NCI-H446 (cell line): Measurements from ENCODE around the gene CNMD.

ENCODE experiments used
- DNase-seq, 2 experiments: peaks; one replicate each; lab custom pipeline; 2025; lab: John Stamatoyannopoulos, UW

CNMD gene

DNA sequence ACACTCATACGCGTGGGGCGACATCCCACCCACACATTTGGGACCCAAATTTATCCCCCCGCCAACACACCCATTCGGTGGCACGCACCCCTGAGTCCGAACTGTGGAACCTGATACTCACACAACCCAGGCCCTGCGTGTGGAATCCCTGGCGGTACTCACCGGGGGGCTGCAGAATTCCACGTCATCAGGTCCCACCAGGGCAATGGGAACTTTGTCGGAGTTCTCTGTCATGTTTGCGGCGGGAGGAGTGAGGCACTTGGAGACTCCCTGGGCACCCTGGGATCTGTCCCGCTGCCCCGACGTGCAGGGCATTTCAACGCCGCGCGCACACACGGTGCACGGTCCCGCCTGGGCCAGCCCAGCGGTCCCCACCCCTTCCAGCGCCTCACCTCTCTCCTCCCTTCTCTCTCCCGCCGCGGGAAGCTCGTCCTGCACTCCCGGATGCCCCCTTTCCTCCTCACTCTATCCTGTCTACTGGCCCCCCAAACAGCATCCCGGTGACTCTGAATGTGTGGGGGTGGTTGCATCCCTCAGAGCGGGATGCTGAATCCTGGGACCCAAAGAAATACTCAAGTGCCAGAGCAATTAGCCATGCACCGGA is at the start of gene CNMD:
TSS of gene CNMD (minus strand) at position 353 of the 604 bp plus-strand sequence. CDS start at position 234, 119 bp downstream.
- no peak for DNase-seq

DNA sequence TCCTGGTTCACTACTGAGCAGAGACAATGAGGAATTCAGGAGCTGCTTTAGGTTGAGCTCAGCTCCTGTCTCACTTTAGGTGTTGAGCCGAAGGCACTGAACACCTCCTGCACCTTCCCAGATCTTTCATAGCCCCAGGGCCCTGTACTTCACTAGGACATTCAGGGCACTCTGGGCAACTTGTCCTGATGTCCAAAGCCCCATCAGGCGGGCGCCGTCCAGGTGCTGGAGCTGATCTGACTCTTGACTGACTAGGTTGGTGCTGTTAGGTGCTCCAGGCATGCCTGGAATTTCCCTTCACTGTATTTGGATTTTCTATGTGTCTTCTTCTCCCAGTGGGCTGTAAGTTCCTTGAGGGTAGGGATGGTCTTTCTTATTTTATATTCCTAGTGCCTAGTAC is 48.4 kb upstream of the CNMD start:
- no peak for DNase-seq

DNA sequence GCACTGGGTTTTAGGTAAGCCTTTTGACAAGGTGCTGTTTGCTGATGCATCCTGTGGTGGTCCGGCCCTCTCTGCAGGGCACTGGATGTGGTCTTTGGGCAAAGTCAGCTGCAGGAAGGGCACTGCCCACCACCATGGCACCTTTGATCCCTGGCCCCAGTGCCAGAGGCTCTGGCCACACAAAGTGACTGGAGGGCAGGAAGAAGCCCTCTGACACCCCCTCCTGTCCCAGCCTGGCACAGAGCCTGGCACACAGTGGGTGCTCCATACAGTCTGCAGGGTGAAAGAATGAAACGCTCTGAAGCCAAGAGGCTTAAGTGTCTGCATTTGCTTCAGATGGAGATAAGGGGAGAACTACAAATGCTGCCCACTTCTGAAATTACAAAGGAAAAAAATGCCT is 47.6 kb upstream of the CNMD start:
- no peak for DNase-seq

DNA sequence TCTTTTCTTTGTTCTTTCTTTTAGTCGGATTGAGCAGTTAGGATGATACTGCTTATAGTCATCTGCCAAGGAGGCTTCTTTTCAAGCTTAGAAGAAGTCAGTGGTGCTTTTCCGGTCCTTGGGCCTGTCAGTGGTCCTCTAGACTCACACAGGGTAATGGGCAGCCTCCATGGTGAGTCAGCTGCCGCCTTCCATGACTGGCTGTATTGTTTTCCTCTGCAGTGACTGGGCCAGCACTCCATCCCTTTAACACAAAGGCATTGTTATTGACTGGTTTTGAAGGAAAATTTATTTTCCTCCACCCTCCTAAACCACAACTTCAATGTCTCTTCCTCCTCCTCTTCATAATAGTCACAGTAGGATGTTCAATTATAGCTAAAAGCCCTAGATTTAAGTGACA is 47.1 kb upstream of the CNMD start:
- no peak for DNase-seq

DNA sequence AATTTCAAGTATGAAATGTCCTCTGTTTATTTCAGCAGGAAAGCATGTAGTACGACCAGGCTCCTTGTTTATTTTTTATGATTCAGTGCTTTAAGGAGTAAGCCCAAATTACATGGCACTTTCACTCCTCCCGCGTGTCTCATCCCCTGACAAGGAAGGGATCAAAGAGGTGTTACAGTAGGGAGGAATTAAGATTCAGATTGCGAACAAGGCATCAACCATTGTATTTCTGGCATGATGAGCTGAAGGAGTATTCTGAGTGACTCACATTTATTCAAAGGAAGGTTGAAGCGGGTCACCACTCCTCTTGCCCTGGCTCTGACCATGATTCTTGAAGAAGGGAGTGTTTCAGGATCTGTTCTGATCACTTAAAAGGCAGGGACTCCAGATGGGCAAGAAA is 46.1 kb upstream of the CNMD start:
- DNase-seq = no peak

DNA sequence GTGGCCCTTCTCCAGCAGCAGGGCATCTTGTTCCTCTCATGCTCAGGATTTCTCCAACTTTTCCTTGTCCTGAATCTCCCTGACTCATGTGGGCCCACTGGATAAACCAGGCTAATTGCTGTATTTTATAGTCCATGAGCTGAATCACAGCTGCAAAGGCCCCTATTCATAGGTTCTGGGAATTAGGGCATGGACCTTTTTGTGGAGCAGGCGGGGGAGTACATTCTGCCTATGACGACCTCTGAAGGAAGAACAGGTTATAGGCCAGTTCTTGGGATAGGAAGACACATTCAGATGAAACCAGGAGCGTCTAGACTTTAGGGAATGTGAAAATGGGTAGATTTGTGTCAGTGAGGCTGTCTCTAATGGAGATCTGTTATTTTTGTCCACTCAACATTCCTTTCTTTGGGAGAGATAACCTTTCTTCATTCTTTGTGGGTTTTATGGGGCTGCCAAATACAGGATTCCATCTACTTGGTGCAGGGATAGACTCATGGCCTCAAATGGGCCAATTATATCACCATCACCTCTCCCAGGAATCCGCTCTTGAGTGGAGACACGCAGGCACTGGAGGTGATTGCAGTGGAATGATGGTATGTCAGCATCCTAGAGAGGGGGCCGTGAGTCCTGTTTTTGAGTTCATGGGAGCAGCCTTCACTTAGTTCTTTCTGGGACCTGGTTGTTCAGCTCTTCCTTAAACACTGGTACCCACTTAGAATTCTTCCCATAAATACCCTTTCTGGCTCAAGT is 45.1 kb upstream of the CNMD start:
- no peak for DNase-seq

DNA sequence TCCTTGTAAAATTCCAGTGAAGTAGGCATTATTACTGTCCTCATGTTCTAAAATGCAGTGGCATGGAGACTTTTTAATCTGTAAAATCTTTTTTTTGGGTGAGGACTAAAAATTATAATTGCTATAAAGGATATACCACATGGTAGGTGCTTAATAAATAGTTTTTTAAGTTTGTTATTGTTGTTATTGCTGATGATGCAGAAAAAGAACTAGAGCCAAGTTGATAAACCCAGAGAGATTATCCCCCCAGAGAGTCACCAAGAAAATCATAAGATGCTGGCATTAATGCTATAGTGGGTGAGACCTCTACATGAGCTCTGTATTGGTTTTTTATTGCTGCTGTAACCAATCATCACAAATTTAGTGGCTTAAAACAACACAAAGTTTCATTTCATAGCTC is 44.3 kb upstream of the CNMD start:
- no peak for DNase-seq

DNA sequence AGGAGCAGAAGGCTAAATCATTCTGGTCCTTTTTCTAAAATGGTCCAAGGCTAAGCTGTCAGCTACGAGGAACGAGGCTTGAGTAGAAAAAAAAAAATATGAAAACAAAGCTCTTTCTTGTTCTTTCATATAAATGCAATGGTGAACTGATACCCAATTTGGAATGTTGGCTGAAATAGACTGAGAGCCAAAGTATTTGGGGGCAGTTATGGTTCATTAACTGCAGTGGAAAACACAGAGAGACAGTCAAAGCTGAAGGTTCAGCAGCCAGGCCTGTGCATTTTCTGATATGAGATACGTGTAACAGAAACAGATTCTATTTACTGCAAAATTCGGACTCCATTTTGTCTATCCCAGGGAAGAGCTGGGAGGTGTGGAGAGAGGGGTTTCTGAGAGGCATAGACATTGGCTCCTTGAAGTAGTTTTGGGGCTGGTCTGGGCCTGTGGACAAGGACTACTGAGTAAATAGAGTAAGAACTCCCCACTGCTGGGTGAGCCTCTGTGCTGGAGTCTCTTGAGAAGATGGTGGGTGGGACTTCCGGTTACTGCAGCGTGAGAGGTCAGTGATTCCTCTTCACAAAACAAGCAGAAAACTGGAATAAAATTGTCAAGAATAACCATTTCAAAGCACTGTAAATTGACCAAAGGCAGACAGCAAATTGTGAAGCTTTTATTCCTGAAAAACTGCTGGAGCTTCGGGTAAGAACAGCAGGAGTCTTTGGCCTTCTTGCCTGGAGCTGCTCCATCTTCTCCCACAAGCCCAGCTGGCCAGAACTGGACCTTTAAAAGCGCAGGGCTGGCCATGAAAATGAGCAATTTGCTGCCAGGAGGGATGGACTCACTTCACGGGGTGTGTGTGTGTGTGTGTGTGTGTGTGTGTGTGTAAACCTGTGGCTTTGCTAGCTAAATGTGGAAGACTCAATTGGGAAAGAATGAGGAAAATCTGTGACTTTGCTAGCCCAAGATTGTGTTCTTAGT is 43.1 kb upstream of the CNMD start:
- no peak for DNase-seq

DNA sequence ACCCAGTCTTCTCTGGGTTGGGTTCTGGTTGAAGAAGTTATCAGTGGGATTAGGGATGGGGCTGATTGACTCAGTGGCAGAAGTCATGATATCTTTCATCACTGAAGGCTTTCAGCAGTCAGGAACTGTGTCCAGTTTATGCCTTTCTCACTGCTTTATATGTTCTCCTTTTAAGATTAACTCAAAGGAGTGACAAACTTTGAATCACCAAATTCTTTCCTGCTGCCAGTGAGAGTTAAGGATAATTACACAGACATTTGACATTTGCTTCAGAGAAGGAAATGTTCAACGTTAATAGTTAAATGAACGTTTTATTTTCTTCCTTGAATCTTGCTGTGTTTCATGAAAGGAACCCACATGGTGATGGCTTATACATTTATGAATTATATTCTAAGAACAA is 41.0 kb upstream of the CNMD start:
- DNase-seq = no peak

DNA sequence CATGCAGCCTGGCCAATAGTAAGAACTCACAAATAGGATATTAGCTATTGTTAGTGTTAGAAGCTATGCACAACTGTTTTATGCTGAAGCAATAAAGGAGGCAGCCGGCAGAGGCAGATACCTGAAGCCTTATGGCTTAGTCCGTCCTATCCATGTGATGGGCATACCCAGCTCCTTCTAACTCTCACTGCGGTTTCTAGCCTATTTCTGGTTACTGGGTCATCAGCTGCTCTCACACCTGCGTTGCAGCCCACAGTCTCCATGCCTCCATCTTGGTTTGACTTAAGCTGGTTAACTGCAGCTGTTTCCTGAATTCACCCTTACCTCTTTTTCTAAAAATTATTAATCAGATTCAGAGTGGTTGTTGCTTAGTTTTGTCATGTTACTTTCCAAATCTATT is 40.5 kb upstream of the CNMD start:
- no peak for DNase-seq

DNA sequence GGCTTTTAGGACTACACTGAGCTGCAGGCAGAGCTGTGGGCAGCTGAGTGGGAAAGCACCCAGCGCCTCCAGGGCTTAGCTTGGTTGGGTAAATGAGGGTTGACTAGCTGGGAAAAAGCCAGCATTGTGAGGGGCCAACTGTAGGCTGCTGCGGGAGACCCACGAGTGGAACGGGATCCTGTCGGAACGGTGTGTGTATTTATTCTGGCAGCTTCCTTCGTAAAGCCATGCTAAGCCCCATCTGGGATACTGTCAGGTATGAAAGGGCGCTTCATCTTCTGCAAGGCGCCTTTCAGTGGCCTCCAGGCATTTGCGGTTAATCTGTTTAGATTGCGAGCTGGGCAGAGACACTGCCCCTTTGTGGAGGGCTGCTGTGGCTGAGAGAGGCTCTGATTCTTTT is 39.5 kb upstream of the CNMD start:
- DNase-seq = no peak

DNA sequence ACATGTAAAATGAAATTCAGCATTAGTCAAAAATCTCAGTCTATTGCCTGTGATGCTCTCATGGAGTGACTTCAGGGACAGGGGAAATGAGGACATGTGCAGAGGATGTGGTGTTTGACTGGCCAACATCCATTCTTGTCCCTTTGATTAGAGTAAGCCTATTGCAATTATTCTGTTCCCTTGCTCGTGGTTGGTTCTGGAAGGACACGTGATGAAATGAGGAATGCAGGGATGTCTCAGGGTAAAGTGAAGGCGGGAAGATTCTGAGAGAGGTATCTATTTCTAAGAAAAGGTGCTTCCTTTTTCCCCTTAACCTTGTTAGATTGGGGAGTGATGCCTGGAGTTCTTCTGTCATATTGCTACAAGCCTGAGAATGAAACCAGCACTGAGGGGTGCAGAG is 37.1 kb upstream of the CNMD start:
- no peak for DNase-seq

DNA sequence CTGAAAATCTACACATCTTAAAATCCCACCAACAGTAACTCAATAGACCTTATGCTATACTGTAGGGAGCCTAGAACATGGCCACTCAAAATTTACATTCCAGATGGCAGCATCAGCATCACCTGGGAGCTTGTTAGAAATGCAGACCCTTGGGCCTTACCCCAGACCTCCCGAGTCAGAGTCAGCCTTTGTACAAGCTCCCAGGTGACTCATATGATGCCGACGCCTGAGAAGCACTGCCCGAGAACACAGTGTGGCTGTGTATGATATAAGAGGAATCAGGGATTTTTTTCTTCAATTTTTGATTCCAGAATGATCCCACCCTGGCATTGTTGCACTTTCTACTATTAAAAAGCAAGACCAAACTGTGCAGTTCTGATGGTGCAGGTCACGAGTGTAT is 35.9 kb upstream of the CNMD start:
- DNase-seq = no peak

DNA sequence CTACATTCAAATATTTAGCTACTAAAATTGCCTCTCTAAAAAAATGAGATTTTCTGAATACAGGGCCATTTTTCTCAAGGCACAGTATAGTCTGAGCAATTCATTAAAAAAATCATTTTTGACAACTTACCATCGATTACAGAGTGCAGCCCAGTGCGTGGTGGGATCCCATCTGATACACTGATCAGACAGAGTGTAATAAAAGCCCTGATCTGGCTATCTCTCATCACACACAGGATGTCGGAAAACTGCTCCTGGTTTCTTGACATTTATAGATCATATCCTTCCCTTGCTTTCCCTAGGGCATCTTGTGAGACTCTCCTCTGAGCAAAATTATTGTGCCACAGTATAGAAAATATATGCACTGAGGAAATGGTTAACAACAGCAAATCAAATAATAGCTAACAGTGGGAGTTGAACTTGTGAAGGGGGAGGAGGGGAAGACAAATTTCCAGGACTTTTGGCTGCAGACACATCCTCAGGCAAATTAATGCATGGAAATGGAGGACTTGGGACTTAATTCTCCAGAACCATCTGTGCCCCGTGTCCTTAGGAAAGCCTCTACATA is 28.4 kb upstream of the CNMD start:
- no peak for DNase-seq

DNA sequence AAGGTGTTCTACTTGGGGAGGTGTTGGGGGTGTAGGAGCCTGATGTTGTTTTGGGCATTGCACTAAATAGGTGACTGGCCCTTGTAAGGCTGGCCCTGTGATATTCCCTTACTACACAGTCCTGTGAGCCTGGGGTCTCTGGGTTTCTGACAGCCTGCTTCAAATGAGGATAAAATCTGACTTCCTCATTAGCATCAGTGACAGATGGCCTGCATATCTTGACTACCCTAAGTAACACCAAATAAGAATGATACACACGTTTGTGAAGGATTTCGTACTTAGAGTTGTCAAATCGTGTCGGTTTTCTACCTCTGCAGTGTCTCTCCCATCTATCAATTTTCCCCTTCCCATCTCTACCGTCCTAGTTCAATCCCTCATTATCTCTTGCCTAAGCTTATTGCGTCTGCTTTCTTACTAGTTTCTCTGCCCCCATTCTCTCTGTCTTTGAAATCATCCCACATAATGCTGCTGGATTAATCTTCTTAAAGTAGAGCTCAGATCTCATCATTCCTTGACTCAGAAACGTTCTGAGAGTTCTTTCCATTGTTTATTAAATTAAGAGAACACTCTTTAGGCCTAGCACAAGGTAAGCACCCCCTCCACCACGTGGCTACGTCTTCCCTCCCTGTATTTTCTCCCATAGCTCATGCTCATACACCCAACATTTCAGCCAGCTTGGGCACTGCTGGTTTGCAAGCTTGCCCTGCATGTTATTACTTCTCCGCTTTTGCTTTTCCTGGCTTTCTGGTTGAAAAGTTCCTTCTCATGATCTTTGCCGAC is 26.2 kb upstream of the CNMD start:
- no peak for DNase-seq

DNA sequence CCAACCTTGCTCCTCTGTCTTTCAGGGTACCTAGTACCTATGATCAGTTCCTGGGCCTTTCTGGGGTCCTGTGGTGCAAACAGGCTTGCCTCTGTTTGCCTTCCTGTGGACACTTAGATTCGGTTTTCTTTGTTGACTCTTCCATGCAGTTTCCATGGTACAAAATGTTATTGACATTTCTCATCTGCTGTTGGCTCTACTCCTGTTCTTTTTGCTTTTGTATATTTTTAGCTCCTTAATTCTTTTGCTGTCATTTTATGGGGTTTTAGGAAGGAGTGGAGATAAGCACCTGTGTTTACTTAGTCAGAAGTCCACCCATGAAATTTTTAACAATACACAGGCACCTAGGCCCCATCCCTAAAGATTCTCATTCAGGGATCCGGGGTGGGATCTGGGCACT is 20.5 kb upstream of the CNMD start:
- no peak for DNase-seq

DNA sequence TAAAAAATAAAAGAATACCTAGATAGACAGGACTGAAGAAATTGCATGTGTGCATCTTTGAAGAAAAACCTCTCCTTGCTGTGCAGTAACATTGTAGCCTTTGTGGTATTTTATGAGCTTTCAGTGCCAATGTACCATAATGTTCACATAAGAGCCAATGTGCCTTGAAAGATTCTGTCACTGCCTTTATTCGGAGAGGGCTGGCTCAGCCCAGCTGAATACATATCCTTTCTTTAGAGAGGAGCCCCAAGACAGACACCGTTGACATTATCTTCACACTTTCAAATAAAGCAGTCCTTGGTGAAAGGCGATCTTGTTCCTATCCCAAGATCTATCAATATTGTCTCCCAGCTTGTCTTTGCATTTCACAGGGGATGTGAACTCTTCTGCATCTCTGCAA is 18.5 kb upstream of the CNMD start:
- DNase-seq = no peak

DNA sequence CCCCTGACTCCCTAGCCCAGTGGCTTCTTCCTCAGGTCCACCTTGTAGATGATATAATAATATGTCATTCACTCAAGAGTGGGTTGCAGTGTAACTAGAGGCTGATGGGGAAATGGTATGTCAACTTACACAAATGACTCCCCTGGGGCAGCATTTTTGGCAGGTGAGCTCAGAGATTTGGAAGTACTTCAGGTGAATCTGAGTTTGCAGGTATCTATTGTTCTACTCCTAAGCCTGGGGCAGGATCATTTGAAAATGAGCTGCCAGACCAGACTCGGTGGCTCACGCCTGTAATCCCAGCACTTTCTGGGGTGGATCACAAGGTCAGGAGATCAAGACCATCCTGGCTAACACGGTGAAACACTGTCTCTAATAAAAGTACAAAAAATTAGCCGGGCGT is 11.6 kb upstream of the CNMD start:
- no peak for DNase-seq

DNA sequence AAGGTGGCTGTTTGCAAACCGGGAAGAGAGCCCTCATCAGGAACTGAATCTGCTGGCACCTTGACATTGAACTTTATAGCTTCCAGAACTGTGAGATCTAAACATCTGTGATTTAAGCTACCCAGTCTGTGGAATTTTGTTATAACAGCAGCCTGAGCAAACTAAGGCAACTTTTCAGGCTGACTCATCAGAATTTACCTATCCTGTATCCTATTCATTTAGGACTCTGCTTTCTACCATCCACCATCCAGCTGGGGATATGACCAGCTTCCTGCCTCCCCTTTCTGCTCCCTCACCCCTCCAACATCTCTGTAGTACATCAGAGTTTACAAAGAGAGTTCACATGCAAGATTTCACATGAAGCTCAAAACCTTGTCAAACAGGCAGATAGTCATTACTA is 11.1 kb upstream of the CNMD start:
- DNase-seq = no peak

DNA sequence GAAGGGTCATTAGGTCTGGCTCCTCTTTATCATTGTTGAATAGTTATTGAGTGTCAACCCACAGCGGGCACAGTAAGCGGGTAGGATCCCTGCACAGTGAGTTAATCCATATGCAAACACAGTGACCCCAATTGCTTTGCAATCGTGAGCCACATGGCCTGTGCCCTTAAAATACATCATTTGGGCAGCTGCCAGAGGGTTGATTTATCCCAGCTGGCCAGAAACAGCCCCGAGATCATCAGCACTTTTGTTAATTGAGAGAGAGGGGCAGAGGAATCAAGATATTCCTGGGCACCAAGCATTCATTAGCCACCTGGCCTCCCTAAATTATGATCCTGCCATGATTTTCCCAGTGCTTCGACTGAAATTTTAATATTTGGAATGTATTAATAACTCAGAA is 9.8 kb upstream of the CNMD start:
- peak in 1 of 2 experiments; percentile 27 for DNase-seq

DNA sequence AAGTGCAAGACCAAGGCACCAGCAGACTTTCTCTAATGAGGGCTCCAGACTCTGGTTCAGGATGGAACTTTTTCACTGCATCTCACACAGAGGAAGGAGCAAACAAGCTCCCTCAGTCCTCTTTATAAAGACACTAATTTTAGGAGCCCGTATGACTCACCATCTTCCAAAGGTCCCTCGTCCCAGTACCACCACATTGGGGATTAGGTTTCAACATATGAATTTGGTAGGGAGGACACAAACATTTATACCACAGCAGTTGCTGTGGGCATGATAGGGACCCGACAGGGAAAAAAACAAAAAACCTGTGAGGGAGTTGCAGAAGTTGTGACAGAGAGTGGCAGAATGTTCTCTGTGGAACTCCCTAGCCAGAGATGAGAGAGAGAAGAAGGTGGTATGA is 6.5 kb upstream of the CNMD start:
- DNase-seq = no peak
